Measurements from ENCODE around the gene LDB2.

Gene LDB2

DNA sequence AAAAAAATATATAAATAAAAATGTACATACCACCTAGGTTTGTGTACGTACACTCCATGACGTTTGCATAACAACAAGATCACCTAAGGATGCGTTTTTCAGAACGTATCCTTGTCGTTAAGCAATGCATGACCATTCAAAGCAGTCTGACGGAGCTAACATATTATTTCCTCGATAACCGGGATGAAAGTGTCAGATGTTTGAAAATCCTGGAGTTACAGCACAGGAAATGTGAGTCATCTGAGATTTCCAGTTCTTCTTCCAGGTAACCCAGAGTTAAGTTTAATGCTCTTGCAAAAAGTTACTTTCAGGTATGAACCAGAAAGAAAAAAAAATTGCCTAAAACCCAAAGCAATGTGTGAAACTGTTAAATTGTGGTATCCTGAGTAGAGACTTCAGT, 107.9 kb downstream of the LDB2 start:
- DNase-seq = no peak

DNA sequence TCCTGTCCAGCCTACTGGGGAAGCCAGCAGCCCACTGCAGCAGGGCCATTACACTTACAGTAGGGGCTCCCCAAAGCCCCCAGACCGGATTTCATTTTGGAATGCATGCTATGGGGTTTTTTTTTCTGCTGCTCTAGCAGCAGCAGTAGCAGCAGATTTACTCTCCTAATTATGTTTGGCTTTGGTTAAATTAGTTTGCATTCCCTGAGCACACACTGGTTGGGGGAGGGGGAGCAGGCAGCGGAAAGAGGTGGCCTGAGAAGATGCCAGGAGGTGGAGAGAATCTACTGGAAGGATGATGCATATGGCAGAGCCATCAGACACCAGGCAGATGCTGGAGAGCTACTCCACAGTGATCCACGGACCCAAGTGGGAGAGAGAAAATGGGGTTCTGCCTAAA, 109.6 kb downstream of the LDB2 start:
- DNase-seq = no peak

DNA sequence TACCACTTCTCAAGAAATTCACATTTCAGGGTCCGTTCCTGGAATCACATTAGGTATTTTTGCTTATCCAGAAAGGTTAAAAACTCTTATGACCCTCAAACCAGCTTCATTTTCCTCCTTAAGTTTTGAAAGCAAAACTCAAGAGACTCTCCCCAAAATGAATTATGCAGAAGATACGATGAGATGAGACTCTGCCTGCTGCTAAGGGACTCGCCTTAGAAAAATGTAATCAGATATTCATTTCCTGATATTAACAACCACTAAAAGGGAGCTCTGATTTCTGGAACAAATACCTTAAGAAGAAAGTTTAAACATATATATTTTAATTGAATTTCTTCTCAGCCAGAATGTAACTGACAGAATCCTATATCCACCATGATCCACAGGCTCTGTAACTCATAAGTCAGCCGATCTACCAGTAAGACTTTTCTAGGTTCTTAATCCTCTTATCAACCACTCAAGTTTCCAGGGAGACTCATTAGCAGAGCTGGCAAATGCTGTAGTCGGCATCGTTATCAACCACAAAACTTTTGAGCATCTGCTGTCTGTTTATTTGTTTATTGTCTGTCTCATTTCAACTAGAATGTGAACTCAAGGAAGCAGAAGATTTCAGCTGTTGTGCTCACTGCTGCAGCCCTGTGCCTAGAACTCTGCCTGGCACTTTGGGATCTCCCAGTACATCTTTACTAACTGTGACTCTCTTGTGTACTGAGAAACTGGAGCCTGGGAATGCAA, 112.5 kb downstream of the LDB2 start:
- no peak for DNase-seq

DNA sequence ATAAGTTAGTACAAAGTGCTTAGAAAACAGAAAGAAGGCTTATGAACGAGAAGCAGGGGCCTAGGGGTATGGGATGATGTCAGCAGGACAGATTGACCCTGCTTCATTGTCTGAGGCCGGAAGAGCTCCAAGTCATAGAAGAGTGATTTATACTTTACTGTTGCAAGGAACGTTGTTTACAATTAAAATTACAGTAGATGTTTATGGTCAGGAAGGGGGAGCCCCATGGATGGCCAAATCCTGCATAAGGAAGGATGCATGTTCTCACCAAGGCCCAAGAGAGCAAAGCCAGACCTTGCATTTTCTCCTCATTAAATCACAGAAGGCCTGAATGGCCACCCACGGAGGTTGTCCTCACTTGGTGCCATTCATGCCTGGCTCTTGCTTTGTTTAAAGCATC, 115.3 kb downstream of the LDB2 start:
- DNase-seq = no peak

DNA sequence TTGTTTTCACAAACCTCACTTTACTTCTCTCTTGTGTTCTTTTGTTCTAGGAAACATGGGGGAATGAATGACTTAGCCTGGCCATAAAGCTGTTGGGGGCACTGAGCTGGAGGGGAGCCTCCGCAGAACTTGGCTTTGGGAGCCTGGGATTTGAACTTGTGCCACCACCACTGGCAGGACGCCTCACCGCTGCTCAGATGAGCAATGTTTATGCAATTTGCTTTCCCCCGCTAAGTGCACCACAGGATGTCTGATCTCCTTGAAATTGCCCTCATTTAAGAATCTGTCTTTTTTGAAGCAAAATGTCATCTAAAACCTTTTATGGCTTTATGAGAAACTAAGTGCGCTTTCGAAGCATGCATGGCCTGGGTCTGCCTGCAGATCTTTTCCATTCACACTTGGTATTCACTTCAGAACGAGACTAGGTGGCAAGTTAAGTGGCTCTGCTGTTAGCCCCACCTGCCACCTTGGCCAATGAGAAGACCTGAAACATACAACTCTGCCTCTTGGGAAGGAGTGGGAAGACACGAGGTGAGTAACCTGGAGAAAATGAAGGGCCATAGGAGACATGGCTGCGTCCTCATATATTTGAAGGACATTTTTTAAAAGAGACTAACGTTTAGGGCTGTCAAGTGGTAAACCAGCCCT, 119.3 kb downstream of the LDB2 start:
- DNase-seq = no peak

DNA sequence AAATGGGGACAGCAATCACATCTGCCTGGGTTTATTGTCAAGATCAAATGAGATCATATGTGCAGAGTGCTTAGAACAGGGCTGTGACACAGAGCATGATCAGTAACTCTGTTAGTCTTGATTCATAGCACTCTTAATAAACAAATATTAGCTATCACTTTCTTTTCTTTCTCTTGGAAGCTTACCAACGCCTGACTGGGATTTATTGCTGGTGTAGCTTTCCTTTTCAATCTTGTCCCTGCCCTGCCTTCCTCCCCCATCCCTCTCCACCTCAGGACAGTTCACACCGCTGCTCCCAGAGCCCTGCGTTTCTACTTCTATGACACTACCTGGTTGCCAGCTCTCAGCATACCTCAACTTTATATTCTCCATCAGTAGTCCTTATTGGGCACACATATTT, 120.7 kb downstream of the LDB2 start:
- no peak for DNase-seq

DNA sequence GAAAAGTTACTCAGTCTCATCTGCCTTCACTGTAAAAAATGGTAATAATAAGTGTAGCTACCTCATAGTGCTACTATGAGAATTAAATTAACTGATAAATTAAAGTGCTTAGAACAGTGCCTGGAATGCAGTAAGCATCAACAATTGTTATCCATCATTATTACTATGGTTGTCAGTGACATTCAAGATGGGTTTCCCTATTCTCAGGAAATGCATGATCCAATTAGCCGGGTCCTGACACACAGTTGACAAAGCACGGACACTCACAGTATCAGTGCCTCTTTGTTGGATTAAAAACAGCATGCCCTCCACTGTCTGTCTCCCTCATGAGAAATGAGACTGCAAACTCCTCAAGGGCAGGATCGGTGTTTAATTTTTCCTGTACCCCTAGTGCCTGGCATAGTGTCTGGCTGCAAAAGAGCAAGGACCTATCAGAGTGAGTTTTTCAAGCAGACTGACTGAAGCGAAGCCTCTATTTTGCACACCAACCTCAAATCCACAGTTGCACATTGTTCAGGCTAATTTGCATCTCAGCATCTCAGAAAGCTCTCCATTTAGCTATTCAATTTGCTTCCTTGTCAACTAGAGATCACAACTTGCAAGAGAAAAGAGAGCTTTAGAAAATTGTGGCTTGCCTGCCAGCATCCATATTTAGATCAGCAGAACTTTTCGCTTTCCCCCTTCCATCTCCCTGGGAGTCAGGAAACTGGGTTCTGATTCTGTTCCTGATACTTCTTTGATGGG, 122.9 kb downstream of the LDB2 start:
- DNase-seq = no peak

DNA sequence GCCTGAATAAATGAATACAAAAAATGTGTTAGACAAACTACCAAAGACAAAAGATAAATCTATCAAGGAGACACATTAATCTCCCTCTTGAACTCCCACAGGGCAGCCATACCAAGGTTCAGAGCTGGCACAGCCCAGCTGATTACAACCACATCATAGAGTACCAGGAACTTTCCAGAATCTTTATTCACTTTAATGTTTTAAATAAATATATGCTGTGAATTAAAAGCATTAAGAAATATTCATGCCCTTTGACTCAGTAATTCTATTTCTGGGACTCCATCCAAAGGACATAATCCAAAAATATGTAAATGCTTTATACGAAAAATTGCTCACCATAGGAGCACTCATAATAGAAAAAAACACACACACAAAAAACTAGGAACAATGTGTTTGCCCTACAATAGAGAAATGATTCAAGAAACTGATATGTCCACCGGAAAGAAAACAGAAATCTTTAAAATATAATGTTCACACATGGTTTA, 126.0 kb downstream of the LDB2 start:
- DNase-seq = no peak

DNA sequence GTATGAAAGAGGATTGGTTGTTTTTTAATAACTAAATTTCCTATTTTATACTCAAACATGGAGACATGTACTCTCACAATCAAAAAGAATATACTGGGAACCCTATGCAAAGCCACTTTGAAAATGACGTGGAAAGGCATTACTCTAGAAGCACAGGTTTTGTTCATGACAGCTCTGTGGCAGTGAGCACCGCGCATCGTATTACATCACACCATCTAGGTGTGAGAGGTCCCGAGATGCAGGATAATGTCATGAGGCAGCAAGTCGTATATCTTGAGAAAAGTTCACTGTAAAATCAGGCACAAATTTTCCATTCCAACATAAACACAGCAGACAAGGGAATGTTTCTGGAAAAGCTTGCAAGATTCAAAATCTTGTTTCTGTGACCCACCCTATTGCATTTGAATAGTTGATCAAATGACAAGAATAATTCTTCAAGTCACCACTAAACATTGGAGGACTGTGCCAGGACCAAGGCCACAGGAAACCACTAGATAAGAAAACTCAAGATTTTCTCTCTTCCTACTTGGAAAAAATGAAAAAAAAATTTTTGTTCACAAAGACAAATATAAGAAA, 127.6 kb downstream of the LDB2 start:
- DNase-seq = no peak

DNA sequence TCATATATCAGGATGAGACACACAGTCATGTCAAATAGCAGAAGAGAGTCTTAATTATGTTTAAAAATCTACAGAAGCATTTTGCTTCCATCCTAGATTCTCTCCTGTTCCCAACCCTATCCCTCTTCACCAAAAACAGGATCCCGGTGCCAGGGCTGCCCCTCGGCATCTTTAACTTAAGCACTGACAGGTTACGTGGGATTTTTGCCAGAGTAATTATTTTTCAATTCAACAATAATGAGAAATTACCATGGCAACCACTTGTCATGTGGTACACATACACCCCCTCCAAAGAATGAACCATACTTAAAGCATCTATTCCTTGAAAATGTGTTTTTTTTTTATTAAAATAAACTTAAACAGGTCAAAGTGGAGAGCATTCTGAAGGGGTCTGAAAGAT, 130.6 kb downstream of the LDB2 start:
- no peak for DNase-seq

DNA sequence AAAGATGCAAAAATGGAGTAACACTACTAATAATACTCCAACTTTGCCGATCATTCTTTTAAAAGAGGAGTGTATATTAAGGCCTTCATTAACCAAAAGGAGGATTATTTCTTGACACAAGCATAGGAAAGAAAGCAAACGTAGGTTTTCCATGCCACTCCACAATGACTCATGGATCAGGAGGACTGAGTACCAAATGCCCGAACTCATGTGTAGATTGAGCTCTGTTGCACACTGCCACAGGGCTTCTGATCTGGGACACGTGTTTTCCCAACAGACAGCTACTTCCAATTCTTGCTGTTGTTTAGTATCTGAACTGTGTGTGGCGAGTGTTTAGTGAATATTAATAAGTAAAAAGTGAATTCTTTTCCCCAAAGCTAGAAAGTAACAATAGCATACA, 131.2 kb downstream of the LDB2 start:
- DNase-seq = no peak

DNA sequence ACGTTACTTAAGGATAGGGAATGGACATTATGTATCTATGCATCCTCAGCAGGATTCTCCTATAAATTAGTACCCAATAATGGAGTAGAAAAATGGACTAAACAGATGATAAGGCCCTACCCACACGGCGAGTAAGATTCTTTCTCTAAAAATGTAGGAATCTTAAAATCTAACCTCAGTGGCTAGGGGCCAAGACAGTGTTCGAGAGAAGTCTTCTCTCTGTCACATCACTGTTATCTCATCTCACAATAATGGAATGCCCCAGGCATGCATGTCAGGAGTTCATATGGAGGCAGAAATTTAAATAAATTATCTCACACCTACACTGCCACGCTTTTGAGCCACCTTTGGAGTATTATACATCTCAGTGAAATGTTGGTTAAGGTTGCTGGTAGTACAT, 132.9 kb downstream of the LDB2 start:
- DNase-seq = no peak

DNA sequence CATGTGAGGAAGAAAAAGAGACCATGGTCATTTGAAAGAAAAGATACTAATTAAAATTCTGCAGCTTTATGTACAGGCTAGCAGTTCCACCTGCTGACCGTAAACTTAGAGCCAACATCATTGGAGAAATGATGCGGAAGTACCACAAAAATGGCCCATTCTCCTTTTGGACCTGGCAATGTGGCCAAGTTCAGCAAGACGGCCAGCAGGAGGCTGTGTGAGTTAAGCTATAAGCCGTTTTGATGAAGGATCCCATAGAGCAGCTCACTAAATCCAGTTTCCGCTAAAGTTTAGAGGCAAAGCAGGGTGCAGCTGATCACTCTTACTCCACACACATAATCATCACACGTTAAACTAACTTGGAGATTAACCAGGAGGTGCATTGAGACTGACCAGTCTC, 133.8 kb downstream of the LDB2 start:
- DNase-seq = no peak

DNA sequence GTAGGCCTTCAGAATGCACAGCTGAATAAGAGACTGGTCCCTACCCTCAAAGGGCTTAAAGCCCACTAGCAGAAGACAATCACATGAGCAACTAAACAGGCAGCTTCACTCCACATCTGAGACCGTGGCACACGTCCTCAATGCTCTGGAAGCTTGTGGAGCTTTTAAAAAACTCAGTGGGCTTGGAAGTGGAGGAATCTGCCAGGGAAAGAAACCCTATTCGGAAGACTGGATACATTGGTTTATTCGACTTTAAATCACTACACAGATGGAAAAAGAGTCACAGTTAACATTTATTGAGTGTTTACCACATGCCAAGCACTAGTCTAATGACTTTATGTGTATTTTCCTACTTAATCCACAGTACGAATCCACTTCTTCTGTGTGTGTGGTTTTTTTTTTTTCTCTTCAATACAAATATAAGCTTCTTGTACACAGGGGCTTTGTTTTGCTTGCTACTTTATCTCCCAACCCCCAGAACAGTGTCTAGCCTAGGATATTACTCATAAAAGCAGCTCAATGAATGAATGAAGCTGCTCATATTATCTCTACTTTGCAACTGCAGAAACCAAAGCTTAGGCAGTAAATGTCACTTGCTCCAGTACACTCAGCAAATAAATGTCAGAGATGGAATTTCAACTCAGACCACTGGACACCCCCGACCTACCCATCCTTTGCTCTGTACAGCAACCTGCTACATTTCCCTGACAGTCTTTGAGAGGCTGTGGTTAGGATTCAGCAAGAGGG, 137.7 kb downstream of the LDB2 start:
- no peak for DNase-seq

DNA sequence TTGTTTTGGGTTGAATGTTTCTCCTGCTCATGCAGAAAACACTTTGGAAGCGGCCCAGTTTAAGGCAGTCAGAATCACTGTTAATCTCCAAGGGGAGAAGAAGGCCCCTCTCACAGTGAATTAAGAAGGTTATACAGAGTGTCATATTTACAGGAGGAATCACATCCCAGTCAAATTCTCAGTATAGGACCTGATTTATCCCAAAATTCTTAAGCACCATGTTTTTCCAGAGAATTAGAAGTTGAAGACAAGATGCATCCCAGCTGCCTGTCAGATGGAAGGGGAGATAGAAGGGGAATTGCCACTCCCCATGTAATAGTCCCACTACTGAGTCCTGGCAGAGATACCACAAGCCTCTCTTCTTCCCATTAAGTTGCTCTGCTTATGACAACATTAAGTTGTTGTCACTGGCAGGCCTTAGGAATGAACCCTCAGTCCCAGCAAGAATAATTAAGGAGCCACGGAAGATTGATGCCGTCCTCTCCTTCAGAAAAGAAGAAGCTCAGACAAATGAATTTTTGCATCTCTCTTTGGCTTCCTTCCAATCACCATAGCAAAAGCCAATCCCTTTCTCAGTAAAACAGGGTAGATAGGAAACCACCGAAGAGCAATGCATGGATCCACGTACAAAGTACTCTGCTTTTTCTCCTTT, 138.4 kb downstream of the LDB2 start:
- DNase-seq = no peak

DNA sequence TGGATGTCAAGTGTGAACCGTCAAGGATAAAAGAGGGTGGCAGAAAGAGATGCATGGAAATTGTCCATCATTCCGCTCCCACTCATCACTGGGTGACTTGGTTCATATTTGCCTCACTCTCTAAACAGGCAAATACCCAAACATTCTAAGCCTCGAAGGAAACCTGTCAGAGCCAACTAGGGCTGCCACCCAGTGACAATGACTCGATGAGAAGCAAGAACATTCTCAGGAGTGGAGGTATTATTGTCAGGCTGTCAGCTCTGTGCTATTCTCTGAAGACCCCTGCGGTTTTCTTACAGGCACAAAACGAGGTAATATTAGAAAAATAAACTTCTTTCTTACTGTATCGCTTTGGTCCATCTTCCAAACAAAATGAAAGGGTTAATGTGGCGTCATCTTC, 139.6 kb downstream of the LDB2 start:
- no peak for DNase-seq

DNA sequence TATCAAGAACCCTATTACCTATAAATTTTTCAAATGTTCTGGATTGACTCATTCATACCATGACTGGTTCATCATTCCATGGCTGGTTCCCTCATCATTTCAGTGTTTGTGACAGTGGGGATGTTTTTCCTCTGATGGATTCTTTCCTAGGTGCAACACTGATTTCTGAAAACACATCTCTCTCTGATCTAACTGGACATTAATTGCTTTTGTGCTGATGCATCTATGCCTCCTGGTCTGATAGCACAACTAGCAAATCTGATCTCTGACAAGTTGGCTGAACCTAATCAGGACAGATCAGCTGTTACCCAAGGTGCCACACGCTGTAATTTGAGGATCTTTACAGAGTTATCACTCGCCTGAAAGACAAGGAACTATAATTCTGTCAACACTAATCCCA, 140.2 kb downstream of the LDB2 start:
- DNase-seq = no peak

DNA sequence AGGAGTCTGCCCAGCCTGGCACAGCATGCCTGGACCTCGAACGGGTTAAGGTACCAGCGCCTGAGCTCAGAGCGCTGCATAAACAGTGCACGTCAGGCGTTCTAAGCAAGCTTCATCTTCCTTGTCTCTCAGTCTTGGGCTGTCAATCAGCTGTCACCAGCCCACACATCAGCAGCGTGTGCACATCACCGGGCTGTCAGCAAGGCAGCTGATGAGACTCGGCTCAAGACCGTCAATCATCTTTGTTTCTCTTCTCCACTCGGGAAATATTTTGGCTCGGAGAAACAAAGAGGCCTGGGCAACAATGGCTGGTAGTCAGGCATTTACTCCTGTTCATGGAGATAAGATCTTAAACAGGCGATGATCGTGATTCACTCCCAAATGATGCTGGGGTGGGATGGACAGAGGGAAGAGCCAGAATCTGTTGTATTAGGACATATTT, 141.3 kb downstream of the LDB2 start:
- DNase-seq = no peak

DNA sequence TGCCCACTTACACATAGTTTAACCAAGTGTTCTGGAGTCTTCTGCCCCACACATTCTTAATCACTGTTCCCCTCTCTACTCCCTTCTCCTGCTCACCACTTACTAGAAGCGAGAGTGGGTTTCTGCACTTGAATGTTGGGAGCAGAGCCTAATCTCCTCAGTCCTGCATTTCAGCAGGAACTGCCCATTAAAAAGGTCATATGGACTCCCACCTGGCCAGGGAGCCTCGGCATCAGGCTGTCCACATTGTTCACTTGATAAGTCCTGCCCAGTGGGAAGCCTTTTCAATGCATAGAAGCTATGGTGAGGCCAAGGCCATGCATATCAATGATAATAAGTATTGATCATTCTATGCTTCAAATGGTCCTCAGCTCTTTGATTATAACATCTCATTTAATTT, 144.3 kb downstream of the LDB2 start:
- DNase-seq = no peak

DNA sequence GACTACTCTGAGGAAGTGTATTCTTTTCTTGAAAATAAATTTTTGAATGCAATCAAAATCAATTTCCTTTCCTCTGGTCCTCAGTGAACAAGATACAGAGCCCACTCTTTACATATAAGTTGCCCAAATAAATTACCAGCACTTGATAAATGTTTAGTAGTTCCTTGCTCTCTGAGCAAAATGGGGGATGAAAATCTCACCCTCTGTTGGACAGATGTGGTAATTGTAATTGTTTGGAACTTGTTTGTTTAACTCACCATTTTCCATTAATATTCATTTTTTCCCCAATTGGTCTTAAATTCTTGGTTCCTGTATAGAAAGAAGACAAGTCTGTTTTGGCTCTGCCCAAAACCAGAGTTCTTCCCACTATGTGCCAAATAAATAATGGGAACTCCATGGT, 146.3 kb downstream of the LDB2 start:
- DNase-seq = no peak

DNA sequence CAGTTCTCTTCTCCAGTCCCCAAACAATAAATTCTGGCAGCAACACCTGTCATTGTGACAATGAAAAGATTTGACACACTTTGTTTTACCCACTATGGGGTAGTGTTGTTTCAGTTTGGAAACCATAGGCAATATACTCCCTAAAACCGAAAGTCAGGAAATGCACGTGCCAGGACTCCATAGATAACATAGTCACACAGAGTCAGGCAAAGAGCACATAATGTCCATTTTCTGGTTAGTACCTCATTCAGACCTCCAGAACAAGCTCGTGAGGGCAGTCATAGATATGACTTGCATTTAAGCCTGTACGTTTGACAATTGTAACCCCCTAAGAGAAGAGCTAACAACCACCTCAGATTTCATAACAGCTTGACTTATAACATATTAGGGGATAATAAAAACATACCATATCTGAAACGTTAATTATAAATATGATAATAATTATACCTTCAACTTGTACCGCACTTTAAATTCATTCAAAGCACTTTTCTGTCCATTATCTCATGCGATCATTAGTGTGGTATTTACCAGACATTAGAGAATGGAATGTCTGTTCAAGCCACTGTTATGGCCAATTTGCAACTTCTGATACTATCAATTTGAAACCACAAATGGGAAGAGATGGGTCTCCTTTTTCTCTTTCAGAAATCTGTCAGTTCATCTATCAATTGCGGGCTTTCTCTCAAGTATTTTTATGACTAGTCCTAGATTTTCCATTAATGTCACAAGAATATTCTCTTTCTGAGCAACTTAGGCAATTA, 147.4 kb downstream of the LDB2 start:
- DNase-seq = no peak

DNA sequence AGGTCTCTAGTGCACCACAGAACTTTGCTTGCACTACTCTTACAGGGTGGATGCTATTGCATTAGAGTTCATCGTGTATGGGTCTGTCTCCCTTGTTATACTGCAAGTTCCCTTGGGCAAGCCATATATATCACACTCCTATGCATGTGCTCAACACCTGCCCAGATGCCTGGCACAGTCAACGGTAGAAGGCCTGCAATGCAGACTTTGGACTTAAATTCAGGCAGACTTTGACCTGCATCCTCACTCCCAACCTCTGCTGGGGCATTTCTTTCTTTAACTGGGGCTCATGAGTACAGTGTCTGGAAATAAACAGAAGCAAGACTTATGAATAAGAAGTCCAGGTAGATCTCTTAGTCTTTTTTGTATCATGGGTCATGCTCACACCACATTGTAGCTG, 148.2 kb downstream of the LDB2 start:
- DNase-seq = no peak
